Testis (tissue), 3 donors: ENCODE data around the gene RARA. TPM values are rescaled to one million over a fixed set of nuclear protein-coding genes. Genes with fewer than 3 reads are reported as not detected.
"Not testable (repeated sequence)": the region's sequence is repeated elsewhere in the genome, so short reads cannot be mapped to it uniquely, and the experiment has no call there.

Source experiments
- DNase-seq: peaks from one replicate; pipeline ENCODE4 v3.0.0-alpha.2; 2019
- H3K27ac ChIP-seq, 2 donors: fragments of 200-600 bp; sonication (generic); one replicate each; pipeline ENCODE4 v1.5.1; 2019
- H3K27me3 ChIP-seq: fragments of 200-600 bp; sonication (generic); one replicate; pipeline ENCODE4 v1.5.1; 2019
- H3K36me3 ChIP-seq: fragments of 200-600 bp; sonication (generic); one replicate; pipeline ENCODE4 v1.5.1; 2017; ENCODE audit warnings: low read depth; ENCODE audit errors: missing control alignments
- H3K4me1 ChIP-seq: fragments of 200-600 bp; sonication (generic); one replicate; pipeline ENCODE4 v1.5.1; 2019
- H3K4me3 ChIP-seq, 2 donors: fragments of 200-600 bp; sonication (generic); one replicate each; pipeline ENCODE4 v1.5.1; 2017 to 2019
- H3K9me3 ChIP-seq: fragments of 200-600 bp; sonication (generic); one replicate; pipeline ENCODE4 v1.5.1; 2017
- POLR2A ChIP-seq: fragments of 450-650 bp; IDR thresholded peaks from one replicate; pipeline ENCODE4 v1.6.1; 2017; ENCODE audit warnings: antibody characterized with exemption, mild to moderate bottlenecking, moderate library complexity
- WGBS, 2 donors: methylation state at CpG; one replicate each; pipeline ENCODE4 v1.1.5; 2018; 5-methylcytosine and 5-hydroxymethylcytosine counted together
- intact Hi-C: fragments of 100-400 bp; cut with DNase I; formaldehyde crosslinking; loops from one replicate; pipeline ENCODE4 v1.15.1; 2023; ENCODE audit warnings: low total_unique reads
- polyA plus RNA-seq: library from polyadenylated mRNA; stranded (reverse); fragments of 350-450 nt; fragmentation: Illumina TruSeq; extraction: RNeasy Lipid Tissue Mini Kit (QIAGEN cat#74804); gene quantifications from one replicate; pipeline ENCODE4 v1.2.3, GENCODE V29; 2014; ENCODE audit warnings: low read depth, low replicate concordance; ENCODE audit not compliant: insufficient read depth
- total RNA-seq, 2 donors: library from RNA; depleted of rRNA; stranded (reverse); fragments of >200 nt; gene quantifications; one replicate each; pipeline ENCODE4 v1.2.3, GENCODE V29; 2016
- TF ChIP-seq, protein P1 (sequence below), 3 experiments: fragments of 450-650 bp in 2 of 3; fragments of 200-600 bp in 1 of 3; sonication (generic) in 1 of 3; IDR thresholded peaks; one replicate each; pipeline ENCODE4 v1.5.1; 2016 to 2019; ENCODE audit warnings: antibody characterized with exemption in 3 of 3, mild to moderate bottlenecking in 2 of 3, moderate library complexity in 1 of 3

RARA gene
- total and polyA plus RNA-seq, 3 donors from 2014 or later, result 49.8 to 66.0 (median 65.5) TPM

GRCh38 chr17:40366076-40366860 lies 57.3 kb downstream of the RARA start:
- Histone ChIP-seq H3K36me3 (no peaks in the 10 kb centered on the region), H3K27ac (no peak overlapping the region), H3K4me3 (no peak overlapping the region), H3K9me3 (no peaks in the 10 kb centered on the region), H3K4me1 (peaks cover 7% of the 10 kb centered on the region), H3K27me3 (no peaks in the 10 kb centered on the region)
- WGBS, 2 donors, result 93 to 94% methylated on average over 17 to 18 of the region's 18 CpGs
- TF ChIP-seq, protein P1, sequence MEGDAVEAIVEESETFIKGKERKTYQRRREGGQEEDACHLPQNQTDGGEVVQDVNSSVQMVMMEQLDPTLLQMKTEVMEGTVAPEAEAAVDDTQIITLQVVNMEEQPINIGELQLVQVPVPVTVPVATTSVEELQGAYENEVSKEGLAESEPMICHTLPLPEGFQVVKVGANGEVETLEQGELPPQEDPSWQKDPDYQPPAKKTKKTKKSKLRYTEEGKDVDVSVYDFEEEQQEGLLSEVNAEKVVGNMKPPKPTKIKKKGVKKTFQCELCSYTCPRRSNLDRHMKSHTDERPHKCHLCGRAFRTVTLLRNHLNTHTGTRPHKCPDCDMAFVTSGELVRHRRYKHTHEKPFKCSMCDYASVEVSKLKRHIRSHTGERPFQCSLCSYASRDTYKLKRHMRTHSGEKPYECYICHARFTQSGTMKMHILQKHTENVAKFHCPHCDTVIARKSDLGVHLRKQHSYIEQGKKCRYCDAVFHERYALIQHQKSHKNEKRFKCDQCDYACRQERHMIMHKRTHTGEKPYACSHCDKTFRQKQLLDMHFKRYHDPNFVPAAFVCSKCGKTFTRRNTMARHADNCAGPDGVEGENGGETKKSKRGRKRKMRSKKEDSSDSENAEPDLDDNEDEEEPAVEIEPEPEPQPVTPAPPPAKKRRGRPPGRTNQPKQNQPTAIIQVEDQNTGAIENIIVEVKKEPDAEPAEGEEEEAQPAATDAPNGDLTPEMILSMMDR (IDR thresholded peaks at IDR 0.05), result no peak
- no peak for TF ChIP-seq POLR2A
- intact Hi-C loops, result no loop called here
- DNase-seq, result no peak

DNA sequence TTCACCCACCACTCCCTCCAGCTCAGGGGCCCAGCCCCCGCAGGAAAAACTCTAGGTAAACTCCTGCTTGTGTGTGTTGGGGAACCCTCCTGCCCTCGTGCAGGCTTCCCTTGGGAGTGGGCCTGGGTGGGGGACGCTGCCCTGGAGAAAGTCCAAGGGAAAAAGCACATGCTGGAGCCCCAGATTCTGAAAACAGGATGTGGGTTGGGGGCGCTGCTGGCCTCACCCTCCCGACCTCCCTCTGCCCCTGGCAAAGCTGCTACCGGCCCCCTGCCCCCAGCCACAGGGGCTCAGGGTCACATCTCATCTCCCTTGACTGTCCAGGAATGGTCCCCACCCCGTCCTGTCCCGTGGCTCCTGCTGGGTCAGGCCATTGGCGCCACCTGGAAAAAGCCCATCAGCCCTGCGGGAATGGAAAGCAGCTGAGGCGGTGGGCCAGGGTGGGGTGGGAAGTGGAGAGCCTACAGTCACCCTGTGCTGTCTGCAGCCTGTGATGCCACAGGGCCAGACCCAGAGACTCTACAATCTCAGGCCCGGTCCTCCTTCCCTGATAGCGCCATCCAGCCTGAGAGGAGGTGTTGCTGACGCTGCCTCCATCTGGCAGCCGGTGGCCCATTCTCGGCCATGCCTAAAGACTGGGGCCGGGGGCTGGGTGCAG lies 58.0 kb downstream of the RARA start:
- 84 to 93% methylated on average over 6 to 17 of the region's 17 CpGs for WGBS, 2 donors
- intact Hi-C loops, result no loop called here
- DNase-seq, result no peak
- H3K27ac ChIP-seq, result no peak overlapping the region
- H3K4me1 ChIP-seq, result peaks cover 7% of the 10 kb centered on the region
- no peaks in the 10 kb centered on the region for H3K27me3 ChIP-seq
- TF ChIP-seq, protein P1 (IDR thresholded peaks at IDR 0.05), result no peak
- no peak for TF ChIP-seq POLR2A
- no peaks in the 10 kb centered on the region for H3K36me3 ChIP-seq
- H3K9me3 ChIP-seq, result no peaks in the 10 kb centered on the region
- H3K4me3 ChIP-seq, result no peak overlapping the region

- DNase-seq, H3K36me3 ChIP-seq, H3K27me3 ChIP-seq, H3K9me3 ChIP-seq, intact Hi-C loops, H3K27ac ChIP-seq, H3K4me1 ChIP-seq, H3K4me3 ChIP-seq: not testable (repeated sequence)
- WGBS, 2 donors, result 93 to 94% methylated on average over 9 of the region's 9 CpGs
These were observed 58.7 kb downstream of the RARA start for GRCh38 chr17:40367728-40368127.

DNA sequence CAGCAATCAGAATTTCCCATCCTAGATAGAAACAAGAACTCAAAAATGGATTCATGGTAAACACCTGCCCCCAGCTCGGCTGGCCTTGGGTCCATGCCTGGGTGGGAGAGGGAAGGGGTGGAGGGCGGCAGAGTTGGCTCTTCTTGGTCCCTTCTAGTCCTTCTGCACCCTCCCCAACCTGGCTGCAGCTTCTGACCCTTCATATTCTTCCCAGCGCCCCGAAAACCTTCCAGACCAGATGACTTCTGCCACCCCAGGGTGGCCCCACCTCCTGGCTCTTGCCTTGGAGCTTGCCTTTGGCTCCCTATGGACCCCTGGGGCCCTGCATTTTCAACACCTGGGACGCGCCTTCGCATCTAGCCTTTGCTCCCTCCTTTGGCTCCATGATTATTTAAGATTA lies 60.9 kb downstream of the RARA start:
- Histone ChIP-seq H3K27me3 (no peaks in the 10 kb centered on the region), H3K36me3 (no peaks in the 10 kb centered on the region), H3K9me3 (no peaks in the 10 kb centered on the region), H3K4me1 (no peaks in the 10 kb centered on the region), H3K27ac (no peak overlapping the region), H3K4me3 (no peak overlapping the region)
- intact Hi-C loops, result no loop called here
- DNase-seq, result no peak
- 80 to 92% methylated on average over 7 of the region's 7 CpGs for WGBS, 2 donors
- no peak for TF ChIP-seq POLR2A
- TF ChIP-seq, protein P1 (IDR thresholded peaks at IDR 0.05), result no peak

DNA sequence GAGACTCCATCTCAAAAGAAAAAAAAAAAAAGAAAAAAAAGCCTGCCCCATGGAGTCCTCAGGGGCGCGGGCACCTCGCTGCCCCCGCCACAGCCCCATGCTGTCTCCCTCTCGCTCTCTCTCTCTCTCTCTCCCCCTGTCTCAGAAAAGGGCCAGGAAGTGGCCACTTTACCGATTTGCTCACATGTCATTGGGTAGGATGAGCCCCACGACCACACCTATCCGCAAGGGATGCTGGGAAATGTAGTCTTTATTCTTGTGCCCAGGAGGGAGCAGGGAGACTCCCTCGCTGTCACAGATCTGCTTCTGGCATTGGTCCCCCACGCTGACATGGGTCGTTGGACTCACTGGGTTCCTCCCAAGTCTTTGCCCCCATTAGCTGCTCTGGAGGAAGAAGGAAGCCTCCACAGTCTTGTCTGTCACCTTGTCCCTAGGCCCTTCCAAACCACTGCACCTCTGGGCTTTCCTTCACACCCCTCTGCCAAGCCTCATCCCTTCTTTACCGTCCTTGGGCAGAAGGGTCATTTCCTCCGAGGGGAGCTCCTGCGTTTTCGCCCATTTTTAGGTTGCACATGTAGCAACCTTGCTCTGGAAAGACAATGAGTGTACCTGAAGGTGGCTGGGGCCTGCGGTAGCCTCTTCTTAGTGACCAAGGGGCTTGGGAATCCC lies 62.4 kb downstream of the RARA start:
- DNase-seq, result no peak
- Histone ChIP-seq H3K4me3 (no peak overlapping the region), H3K36me3 (no peaks in the 10 kb centered on the region), H3K27ac (no peak overlapping the region), H3K4me1 (no peaks in the 10 kb centered on the region), H3K9me3 (no peaks in the 10 kb centered on the region), H3K27me3 (no peaks in the 10 kb centered on the region)
- TF ChIP-seq, protein P1 (IDR thresholded peaks at IDR 0.05), result no peak
- no peak for TF ChIP-seq POLR2A
- intact Hi-C loops, result no loop called here
- 81 to 86% methylated on average over 16 of the region's 16 CpGs for WGBS, 2 donors
